Kidney (tissue), 14 donors: ENCODE results near the gene OR1E1. TPM values are rescaled to one million over a fixed set of nuclear protein-coding genes. Genes with fewer than 3 reads are reported as not detected.
"Not testable (repeated sequence)": the region's sequence is repeated elsewhere in the genome, so short reads cannot be mapped to it uniquely, and the experiment has no call there.

Source experiments
- DNase-seq, 5 donors: peaks; one replicate each; pipeline ENCODE4 v3.0.0-alpha.2; 2013 to 2020
- FAIRE-seq: peaks from 2 replicates; lab custom pipeline; 2012; peaks lifted over from hg19 to GRCh38; lab: Jason Lieb, UNC
- H3K27ac ChIP-seq, 2 donors: one replicate each; pipeline ENCODE4 v1.7.0; 2013; ENCODE audit warnings: low read depth in 2 of 2, low read length in 2 of 2, inconsistent platforms in 1 of 2
- H3K27me3 ChIP-seq: one replicate; pipeline ENCODE4 v1.7.1; 2013; ENCODE audit warnings: low read length, inconsistent platforms; ENCODE audit not compliant: control insufficient read depth, insufficient read depth
- H3K36me3 ChIP-seq, 3 donors: one replicate each; pipeline versions ENCODE4 v1.7.0 to v1.7.1; 2013; ENCODE audit warnings: low read length in 3 of 3, control low read depth in 1 of 3, inconsistent platforms in 1 of 3; ENCODE audit not compliant: insufficient read depth in 3 of 3, control insufficient read depth in 2 of 3
- H3K4me1 ChIP-seq, 3 donors: one replicate each; pipeline versions ENCODE4 v1.7.0 to v1.7.1; 2013; ENCODE audit warnings: low read length in 3 of 3, inconsistent platforms in 1 of 3, low read depth in 1 of 3; ENCODE audit not compliant: control insufficient read depth in 2 of 3, insufficient read depth in 2 of 3
- H3K4me3 ChIP-seq, 3 donors: one replicate each; pipeline versions ENCODE4 v1.7.0 to v1.8.1; 2013; ENCODE audit warnings: low read length in 3 of 3, control low read depth in 1 of 3, inconsistent platforms in 1 of 3
- H3K9ac ChIP-seq, 3 donors: one replicate each; pipeline versions ENCODE4 v1.7.0 to v1.7.1; 2013; ENCODE audit warnings: low read length in 3 of 3, control low read depth in 1 of 3, inconsistent platforms in 1 of 3
- H3K9me3 ChIP-seq, 3 donors: one replicate each; pipeline versions ENCODE4 v1.7.0 to v1.7.1; 2013; ENCODE audit warnings: low read length in 3 of 3, control low read depth in 1 of 3, inconsistent platforms in 1 of 3; ENCODE audit not compliant: control insufficient read depth in 2 of 3, insufficient read depth in 1 of 3
- CTCF ChIP-seq: IDR thresholded peaks from 3 replicates; pipeline ENCODE4 v1.5.1; 2012; ENCODE audit warnings: mild to moderate bottlenecking, moderate library complexity, borderline replicate concordance; ENCODE audit not compliant: insufficient read depth; ENCODE audit errors: extremely low read depth
- intact Hi-C: fragments of 100-400 bp; cut with DNase I; formaldehyde crosslinking; loops from one replicate; pipeline ENCODE4 v1.11.1; 2022
- polyA plus RNA-seq: library from polyadenylated mRNA; stranded (reverse); fragments of 350-450 nt; fragmentation: Illumina TruSeq; extraction: RNeasy Lipid Tissue Mini Kit (QIAGEN cat#74804); gene quantifications from one replicate; pipeline ENCODE4 v1.2.3, GENCODE V29; 2014; ENCODE audit warnings: low read depth, low replicate concordance; ENCODE audit not compliant: insufficient read depth
- total RNA-seq: library from RNA; stranded (reverse); fragmentation: NEBNext Ultra II Directional; extraction: Animal tissue kit (Norgen Biotek cat#: 25700); gene quantifications from one replicate; pipeline ENCODE4 v1.2.1, GENCODE V29; 2021
- donor health status: control.
- donor health status: control.
- donor health status: control.
- donor health status: control.
- donor health status: control.
- donor health status: DM: yes; HTN: yes; CAD: no.
- donor health status: Normal renal cell carcinoma (clear cell type).

OR1E1 gene
- total and polyA plus RNA-seq, 2 donors from 2014 or later, result not detected

GRCh38 chr17:3415610-3416009 is 17.4 kb upstream of the OR1E1 start:
- no peak overlapping the region for H3K27ac ChIP-seq
- H3K9ac ChIP-seq, result no peak overlapping the region
- peak in 3 of 5 donors; percentile 39 to 54 (median 42) for DNase-seq
- no peak for TF ChIP-seq CTCF
- no peak for FAIRE-seq
- H3K9me3 ChIP-seq, result no peaks in the 10 kb centered on the region
- no peak overlapping the region for H3K4me3 ChIP-seq
- no peaks in the 10 kb centered on the region for H3K4me1 ChIP-seq
- H3K36me3 ChIP-seq, result no peaks in the 10 kb centered on the region
- intact Hi-C loops, result no loop called here
- H3K27me3 ChIP-seq, result no peaks in the 10 kb centered on the region

GRCh38 chr17:3412216-3412615 is 14.0 kb upstream of the OR1E1 start:
- FAIRE-seq, H3K36me3 ChIP-seq, DNase-seq, H3K4me1 ChIP-seq, H3K9me3 ChIP-seq, H3K9ac ChIP-seq, H3K27me3 ChIP-seq, H3K4me3 ChIP-seq, intact Hi-C loops, H3K27ac ChIP-seq: not testable (repeated sequence)

- intact Hi-C loops, result no loop called here
- H3K27ac ChIP-seq, result no peak within 1 kb of the TSS
- TF ChIP-seq CTCF, result no peak
- H3K9ac ChIP-seq, result no peak within 1 kb of the TSS
- FAIRE-seq, result no peak
- no peak for DNase-seq
- H3K9me3 ChIP-seq, result peaks cover 0 to 10% (median 0%) of the 10 kb centered on the region in 3 donors
- no peaks in the 10 kb centered on the region for H3K27me3 ChIP-seq
- no peaks in the 10 kb centered on the region for H3K36me3 ChIP-seq
- no peaks in the 10 kb centered on the region for H3K4me1 ChIP-seq
- H3K4me3 ChIP-seq, result no peak within 1 kb of the TSS
Observed at GRCh38 chr17:3411070-3411469, 12.9 kb upstream of the OR1E1 start, which contains the start of gene OR3A3. TSS of gene OR3A3 (plus strand) at chr17:3411370.

- H3K27me3 ChIP-seq, DNase-seq, H3K9ac ChIP-seq, H3K36me3 ChIP-seq, H3K27ac ChIP-seq, H3K4me3 ChIP-seq, H3K4me1 ChIP-seq, FAIRE-seq, intact Hi-C loops: not testable (repeated sequence)
- H3K9me3 ChIP-seq, result peaks cover 0 to 11% (median 0%) of the 10 kb centered on the region in 3 donors
Observed at GRCh38 chr17:3403856-3404255, 5.6 kb upstream of the OR1E1 start.
